RWPE1 (cell line): ENCODE measurements around the gene SRL.

ENCODE experiments used
- CTCF ChIA-PET: fragments of 350-600 bp; sonication (Branson Sonifier 250); formaldehyde crosslinking; extraction: SDS; loops from one replicate; lab custom pipeline; 2021; lab: Yijun Ruan, JAX
- POLR2A ChIA-PET: fragments of 400-600 bp; formaldehyde crosslinking; extraction: SDS; loops from one replicate; lab custom pipeline; 2020; ENCODE audit warnings: antibody characterized with exemption; ENCODE audit not compliant: low non-redundant PET; lab: Yijun Ruan, JAX
- DNase-seq: peaks from one replicate; pipeline ENCODE4 v3.0.0; 2012; ENCODE audit warnings: low spot score
- H3K27ac ChIP-seq: fragments of 450-650 bp; 2 replicates; pipeline ENCODE4 v1.5.1; 2017
- CTCF ChIP-seq: fragments of 450-650 bp; conservative IDR thresholded peaks from 2 replicates; pipeline ENCODE4 v1.5.1; 2017; ENCODE audit warnings: low read depth, mild to moderate bottlenecking

SRL gene

DNA sequence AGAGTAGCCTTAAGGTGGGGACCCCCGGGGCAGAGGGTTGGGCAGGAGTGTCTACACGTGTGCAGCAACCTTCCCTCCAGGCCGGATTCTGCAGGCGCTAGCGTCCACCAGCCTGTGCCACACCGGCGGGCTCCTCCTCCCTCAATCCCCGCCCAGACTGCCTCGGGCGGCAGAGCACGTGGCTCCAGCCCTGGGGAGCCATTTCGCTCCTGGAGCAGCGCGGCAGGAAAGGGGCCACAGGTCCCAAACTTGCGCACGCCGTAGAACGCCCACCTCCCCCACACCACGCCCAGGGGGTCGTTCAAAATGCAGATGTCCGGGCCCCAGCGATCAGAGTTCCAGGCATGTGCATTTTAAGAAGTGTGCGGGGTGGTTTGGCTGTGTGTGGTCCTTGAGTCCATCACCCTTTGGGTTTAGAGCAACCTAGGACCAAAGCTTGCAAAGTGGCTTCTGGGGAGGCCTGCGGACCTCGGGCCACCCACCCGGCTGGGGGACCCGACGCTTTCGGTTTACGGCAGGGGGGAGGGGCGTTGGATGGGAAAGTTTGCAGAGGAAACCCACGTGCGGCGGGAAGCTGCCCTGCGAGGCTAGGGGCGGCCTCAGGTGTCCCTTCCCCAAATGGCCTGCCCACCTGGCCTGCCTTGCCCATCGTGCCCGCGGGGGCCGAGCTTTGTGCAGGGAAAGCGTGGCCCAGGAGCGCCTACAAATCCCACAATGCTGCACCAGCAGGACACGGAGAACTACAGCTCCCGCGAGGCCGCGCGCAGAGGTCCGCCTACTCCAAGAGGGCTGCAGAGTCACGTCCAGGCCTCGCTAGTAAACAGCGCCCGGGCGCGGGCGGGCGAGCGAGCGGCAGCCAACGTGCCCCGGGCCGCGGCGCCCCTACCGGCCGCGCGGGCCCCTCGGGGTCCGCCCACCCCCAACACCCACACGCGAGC lies 29.6 kb upstream of the SRL start:
- TF ChIP-seq CTCF: 0 out of 2 replicates have a peak, but pooled peaks have one; percentile 28
- peak overlapping the region; percentile 99 for H3K27ac ChIP-seq
- peak; percentile 89 for DNase-seq
- ChIA-PET CTCF (interaction anchor here (0.6 to 1.3 kb wide), 5 partner anchors 17 to 176 kb away, joined by 3 to 11 read pairs (median 4); no protein-coding TSS in a partner anchor), POLR2A (interaction anchor here (0.6 to 1.1 kb wide), 4 partner anchors 18 to 1309 kb away, joined by 3 to 5 read pairs (median 4); no protein-coding TSS in a partner anchor)

GRCh38 chr16:4270595-4270994 lies 28.7 kb upstream of the SRL start:
- no peak for TF ChIP-seq CTCF
- DNase-seq: no peak
- POLR2A ChIA-PET: no interaction called here
- CTCF ChIA-PET: interaction anchor here (0.5 to 1.3 kb wide), 2 partner anchors 20 to 132 kb away, joined by 4 to 8 read pairs; no protein-coding TSS in a partner anchor
- peak overlapping the region; percentile 99 for H3K27ac ChIP-seq

DNA sequence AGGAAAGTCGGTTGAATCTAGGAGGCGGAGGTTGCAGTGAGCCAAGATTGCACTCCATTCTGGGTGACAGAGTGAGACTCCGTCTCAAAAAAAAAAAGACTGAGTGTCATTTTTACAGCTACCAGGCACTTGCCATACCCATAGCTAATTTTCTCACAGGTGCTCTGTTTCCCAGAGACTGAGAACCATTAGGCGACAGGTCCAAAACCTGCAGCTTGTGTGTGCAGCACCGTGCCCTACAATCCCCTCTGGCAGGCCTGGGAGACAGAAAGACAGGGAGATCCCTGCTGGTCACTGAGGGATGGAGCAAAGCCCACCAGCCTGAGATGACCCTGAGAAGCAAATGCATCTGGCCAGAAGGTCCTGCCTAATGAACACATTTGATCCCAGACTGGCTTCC lies 28.2 kb upstream of the SRL start:
- ChIA-PET POLR2A (interaction anchor here (0.7 kb wide), 1 partner anchor 61 kb away, joined by 3 read pairs; no protein-coding TSS in a partner anchor), CTCF (interaction anchor here (1.3 kb wide), 1 partner anchor 133 kb away, joined by 8 read pairs; no protein-coding TSS in a partner anchor)
- no peak for DNase-seq
- peak overlapping the region; percentile 99 for H3K27ac ChIP-seq
- TF ChIP-seq CTCF: no peak

GRCh38 chr16:4266372-4266771 lies 24.5 kb upstream of the SRL start:
- DNase-seq: peak; percentile 64
- TF ChIP-seq CTCF: no peak
- CTCF ChIA-PET: interaction anchor here (2.2 kb wide), 1 partner anchor 12 kb away, joined by 8 read pairs; no protein-coding TSS in a partner anchor
- peak overlapping the region; percentile 59 for H3K27ac ChIP-seq
- POLR2A ChIA-PET: no interaction called here

DNA sequence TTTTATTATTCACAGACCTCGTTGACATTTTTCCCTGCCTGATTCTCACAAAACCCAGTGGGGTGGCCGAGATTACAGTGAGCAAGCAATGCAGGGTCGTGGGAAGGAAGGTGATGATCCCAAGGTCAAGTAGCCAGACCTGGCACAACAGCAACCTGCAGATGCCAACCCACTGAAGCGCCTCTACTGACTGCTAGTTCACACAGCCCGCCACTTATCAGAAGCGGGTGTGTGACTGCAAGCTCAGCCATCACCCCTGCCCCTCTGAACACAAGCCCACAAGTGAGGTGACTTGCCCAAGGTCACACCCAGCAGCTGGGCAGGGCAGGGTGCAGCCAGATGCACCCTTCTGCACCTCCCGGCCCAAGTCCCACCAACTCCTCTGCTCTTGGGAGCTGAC lies 23.8 kb upstream of the SRL start:
- no peak for TF ChIP-seq CTCF
- POLR2A ChIA-PET: no interaction called here
- DNase-seq: no peak
- H3K27ac ChIP-seq: peak overlapping the region; percentile 59
- CTCF ChIA-PET: interaction anchor here (0.5 to 2.2 kb wide), 3 partner anchors 12 to 67 kb away, joined by 3 to 8 read pairs (median 4); no protein-coding TSS in a partner anchor

DNA sequence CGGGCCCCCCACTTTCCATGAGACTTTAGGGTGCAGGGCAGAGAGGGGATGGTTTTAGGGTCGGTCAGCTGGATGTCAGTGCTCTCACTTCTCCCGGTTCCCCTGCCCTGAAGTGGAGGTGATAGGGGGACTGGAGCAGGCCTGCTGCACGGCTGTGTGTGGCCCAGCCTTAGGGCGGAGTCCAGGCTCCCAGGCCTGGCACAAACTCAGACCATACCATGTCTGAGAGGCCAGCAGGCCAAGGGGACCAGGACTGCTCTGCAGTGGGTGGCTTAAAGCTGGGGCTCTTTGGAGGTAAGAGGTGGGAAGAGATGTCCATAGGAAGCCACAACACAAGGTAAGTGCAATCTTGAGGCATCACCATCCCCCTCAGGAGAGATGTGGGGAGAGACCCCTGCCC lies 22.7 kb upstream of the SRL start:
- DNase-seq: no peak
- no peak for TF ChIP-seq CTCF
- CTCF ChIA-PET: no interaction called here
- H3K27ac ChIP-seq: peak overlapping the region; percentile 59
- POLR2A ChIA-PET: no interaction called here
